GM21360 (cell line): ENCODE results near the gene PCA3.

Source experiments
- ATAC-seq: cut with Tn5 transposase; IDR thresholded peaks from one replicate; pipeline ENCODE4 v1.9.1; 2021; ENCODE audit warnings: mild to moderate bottlenecking, moderate library complexity; ENCODE audit not compliant: unreplicated experiment

Gene PCA3

DNA sequence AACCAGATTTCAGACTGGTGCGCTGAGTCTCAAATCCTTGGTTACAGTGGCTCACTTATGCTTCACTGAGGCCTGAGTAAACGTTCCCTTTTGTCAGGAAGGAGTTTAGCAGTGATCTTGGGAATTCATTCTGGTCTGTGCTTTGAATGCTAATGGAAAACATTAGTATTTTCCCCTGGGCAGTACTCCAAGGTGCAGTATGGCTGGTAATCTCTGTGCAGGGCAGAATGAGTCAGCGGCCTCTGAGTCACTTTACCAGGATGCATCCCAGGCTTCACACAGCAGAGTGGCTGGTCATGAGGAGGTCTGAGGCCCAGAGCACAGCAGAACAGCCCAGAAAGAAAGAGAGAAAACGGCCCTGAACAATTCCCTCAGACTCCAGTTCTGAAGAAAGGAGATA, 54.0 kb downstream of the PCA3 start:
- ATAC-seq, result no peak

DNA sequence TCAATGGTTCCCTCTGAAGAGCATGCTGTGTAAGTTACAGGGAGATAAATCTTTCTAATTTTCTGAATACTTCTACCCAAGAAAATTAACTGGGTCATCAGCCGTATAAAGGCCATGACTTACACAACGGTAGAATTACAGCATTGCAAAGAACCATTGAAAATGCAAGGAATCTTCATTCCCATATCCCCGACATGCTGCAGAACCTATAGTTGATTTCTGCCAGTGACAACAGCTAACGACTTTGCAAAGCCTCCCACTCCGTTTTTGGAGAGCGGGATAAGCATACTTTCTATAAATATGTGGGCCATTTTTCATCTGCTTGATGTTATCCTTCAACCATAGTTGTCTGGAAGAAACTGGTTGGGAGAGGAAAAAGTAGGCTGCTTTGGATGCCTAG, 56.2 kb downstream of the PCA3 start:
- no peak for ATAC-seq

DNA sequence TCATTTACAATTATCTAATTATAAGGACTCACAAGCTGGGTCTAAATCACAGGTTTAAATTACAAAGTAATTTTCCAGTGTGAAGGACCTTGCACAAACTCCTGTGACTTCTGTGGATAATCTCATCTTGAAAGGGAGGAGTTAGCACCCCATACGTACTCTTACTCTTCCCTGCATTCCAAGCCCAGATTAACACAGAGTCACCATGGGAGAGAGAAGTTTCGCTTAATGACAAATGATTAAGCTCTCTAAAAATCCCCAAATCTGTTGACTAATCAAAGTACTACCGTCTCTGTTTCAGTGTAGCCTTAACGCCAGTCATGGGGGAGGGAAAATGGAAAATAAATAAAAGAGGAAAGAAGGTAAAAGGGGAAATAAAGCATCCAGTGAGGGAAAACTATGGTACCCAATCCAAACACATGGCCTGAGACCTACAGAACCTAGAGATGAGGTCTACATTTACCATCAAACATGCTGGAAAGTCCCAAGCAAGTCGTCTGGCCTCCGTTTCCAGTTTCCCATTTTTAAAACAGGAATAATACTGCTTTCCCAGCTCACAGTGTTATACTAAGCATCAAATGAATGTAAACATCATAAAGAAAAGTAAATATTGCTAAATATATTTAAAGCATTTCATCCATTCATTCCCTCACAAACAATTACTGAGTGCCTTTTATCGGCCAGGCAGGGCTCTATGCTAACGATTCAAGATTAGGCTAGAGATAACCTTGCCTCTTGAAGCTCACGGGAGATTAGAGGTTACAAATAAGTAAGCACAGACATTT, 63.2 kb downstream of the PCA3 start:
- no peak for ATAC-seq

DNA sequence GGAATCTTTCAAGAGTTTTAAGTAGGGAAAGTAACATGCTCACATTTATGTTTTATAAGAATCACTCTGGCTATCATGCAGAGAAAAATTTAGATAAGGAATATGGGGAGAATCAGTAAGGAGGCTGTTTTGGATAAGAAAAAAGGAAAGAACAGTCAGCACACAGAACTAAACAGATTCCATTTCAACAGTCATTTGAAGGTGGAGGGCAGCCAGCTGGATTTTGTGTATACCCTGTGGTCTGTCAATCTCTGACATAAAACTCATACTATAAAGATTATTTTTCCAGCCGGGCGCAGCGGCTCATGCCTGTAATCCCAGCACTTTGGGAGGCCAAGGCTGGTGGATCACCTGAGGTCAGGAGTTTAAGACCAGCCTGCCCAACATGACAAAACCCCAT, 64.2 kb downstream of the PCA3 start:
- no peak for ATAC-seq

DNA sequence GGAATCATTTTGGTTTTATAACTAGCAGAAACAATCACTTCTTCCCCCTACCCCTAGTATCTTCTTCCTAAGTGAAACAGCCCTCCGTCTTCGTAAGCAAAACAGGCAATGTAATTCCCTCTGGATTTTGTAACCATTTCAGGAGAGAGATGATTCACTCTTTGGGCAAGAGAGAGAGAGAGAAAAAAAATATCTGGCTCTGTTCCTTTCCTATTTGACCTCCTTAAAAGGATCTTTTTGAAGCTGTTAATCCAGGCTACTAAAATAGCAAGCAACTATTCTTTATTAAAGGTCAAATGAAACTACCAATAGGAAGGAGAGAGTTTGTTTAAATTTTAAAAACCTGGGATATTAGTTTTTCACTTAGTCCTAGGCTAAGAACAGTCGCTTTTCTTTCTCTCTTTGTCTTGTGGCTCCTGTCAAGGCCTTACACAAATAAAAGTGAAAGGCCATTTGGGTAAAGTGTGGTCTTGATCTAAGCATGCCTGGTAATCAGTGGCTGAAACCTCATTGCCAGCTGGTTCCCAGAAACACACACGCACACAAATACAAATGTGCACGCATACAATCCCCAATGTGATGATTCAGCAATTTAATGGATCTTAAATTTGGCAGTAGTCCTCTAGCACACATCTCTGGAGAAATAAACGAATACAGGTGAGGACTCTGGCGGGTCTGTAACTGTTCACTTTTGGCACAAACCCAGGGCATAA, 71.5 kb downstream of the PCA3 start:
- no peak for ATAC-seq
